ENCODE results near the gene PPEF1.

The PPEF1 gene

DNA sequence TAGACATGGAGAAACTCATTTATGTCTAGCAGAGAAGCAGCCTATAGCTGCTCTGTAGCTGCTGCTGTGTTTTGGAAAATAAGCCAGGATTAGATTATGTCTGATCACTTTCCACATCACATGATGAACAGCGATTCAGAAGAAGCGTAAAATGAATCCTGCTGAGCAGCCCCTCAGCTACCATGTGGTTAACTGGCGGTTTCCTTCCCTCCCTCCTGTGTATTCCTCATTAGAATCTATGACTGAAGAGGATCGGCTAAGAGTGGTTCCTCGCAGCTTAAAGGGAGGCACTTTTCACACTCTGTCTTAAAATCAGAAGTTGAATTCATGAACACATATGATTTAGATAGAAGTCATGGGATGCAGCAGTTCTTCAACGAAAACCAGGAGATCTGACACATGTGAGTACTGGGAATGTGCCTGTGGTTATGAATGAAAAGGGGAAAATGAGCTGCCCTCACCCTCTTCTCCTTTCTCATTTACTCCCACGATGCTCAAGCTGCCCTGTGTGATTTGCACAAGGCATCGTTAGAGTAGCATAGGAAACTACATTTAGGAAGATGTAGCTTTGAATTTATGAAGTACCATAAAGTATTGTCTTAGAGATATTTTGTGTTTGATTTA is at the start of gene PPEF1:
Gene PPEF1 (plus strand): TSS at position 220 of the 624 bp plus-strand sequence. CDS start 136 bp downstream, at position 356.
- TF ChIP-seq, protein P1, sequence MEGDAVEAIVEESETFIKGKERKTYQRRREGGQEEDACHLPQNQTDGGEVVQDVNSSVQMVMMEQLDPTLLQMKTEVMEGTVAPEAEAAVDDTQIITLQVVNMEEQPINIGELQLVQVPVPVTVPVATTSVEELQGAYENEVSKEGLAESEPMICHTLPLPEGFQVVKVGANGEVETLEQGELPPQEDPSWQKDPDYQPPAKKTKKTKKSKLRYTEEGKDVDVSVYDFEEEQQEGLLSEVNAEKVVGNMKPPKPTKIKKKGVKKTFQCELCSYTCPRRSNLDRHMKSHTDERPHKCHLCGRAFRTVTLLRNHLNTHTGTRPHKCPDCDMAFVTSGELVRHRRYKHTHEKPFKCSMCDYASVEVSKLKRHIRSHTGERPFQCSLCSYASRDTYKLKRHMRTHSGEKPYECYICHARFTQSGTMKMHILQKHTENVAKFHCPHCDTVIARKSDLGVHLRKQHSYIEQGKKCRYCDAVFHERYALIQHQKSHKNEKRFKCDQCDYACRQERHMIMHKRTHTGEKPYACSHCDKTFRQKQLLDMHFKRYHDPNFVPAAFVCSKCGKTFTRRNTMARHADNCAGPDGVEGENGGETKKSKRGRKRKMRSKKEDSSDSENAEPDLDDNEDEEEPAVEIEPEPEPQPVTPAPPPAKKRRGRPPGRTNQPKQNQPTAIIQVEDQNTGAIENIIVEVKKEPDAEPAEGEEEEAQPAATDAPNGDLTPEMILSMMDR (IDR thresholded peaks at IDR 0.05; ENCODE audit: insufficient read depth, missing control alignments): no peak
- DNase-seq (ENCODE audit: insufficient read length, low spot score): peak; percentile 35
- peak; percentile 98 for FAIRE-seq

DNA sequence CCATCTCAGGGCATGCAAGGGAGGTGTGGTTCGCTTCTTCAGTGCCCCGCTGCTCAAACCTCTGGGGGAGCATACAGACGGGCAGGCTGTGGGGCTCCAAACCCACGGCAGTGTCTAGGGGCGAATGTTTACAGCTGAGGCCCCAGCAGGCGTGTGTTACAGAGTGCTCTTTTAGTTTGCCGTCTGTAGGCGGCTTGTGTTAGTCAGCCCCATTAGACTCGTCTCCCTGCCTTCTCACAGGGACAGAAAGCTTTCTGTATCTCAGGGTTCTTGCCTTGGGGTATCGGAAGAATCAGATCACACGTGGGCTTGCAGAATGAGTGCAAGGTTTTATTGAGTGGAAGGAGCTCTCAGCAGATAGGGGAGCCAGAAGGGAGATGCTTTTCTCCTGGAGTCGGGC is 46.2 kb upstream of the PPEF1 start:
- TF ChIP-seq, protein P1 (IDR thresholded peaks at IDR 0.05; ENCODE audit: insufficient read depth, missing control alignments): no peak
- no peak for DNase-seq (ENCODE audit: insufficient read length, low spot score)
- no peak for FAIRE-seq

DNA sequence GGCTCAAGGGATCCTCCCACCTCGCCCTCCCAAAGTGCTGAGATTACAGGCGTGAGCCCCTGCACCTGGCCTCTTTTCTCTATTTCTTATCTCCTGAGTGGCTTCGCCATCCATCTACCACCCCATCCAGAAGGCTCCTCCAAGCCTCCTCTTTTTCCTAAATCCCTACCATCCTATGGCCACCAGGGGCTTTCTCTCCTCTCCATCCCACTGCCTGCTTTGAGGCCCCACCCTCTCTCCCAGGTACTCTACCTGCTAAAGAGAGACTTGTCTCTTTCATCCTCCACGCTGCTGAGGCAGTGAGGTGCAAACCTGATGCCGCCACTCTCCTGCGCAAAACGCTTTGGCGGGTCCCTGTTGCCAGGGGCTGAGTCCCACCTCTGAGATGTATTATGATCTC is 42.5 kb upstream of the PPEF1 start:
- DNase-seq (ENCODE audit: insufficient read length, low spot score): no peak
- TF ChIP-seq, protein P1 (IDR thresholded peaks at IDR 0.05; ENCODE audit: insufficient read depth, missing control alignments): no peak
- no peak for FAIRE-seq

DNA sequence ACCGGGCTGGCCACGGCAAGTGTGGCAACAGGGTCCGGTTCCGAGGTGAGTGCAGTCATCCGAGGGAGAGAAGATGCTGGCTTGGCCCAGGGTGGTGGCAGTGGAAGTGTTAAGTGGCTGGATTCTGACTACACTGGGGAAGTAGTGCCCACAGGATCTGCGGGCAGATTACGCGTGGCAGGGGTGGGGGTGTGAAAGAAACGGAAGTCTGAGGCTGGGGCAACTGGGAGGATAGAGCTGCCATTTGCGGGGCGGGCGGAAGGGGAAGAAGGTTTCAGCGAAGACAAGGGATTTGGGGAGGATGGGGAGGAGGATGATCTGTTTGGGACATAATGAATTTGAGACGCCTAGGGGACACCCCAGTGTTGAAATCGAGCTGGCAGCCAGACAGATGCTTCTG is 40.8 kb upstream of the PPEF1 start:
- FAIRE-seq (no peak), DNase-seq (ENCODE audit: insufficient read length, low spot score) (no peak)
- TF ChIP-seq, protein P1 (IDR thresholded peaks at IDR 0.05; ENCODE audit: insufficient read depth, missing control alignments): no peak

DNA sequence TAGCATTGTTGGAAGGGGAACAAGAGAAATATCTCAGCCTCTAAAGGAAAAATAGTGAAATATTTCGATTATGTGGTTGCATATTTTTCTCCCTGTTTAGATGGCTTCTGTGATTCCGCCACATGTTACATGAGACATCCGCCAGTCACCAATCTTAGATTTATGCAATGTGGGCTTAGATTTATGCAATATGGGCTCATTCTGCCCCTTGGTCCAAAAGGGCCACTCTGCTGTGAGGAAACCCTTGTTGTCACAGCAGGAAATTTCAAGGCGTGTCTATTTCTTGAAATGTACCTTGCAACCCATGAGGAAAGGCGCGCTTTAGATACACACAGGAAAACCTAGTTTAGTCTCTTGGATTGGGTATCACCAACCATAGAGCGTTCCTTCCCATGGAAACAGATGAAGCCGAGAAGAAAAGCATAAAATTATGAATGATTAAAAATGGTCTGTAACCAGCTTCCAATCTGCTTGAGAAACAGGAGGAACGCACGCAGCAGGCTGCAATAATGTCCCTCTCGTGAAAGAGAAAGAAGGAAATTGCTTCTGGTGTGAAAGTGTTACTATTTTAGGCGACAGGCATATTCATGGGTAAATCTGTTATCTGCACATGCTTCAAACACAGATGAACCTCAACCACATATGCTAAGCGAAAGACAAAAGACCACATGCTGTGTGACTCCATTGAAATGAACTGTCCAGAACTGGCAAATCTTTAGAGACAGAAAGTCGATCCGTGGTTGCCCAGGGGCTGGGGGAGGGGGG is 39.2 kb upstream of the PPEF1 start:
- FAIRE-seq: peak; percentile 67
- DNase-seq (ENCODE audit: insufficient read length, low spot score): no peak
- TF ChIP-seq, protein P1 (IDR thresholded peaks at IDR 0.05; ENCODE audit: insufficient read depth, missing control alignments): no peak

GRCh38 chrX:18672008-18672407 is 35.4 kb upstream of the PPEF1 start, which contains the start of gene RS1:
Gene RS1 (minus strand): TSS chrX:18672108. CDS start chrX:18672068, 40 bp downstream.
- DNase-seq (ENCODE audit: insufficient read length, low spot score) (peak; percentile 36), FAIRE-seq (peak; percentile 85)
- TF ChIP-seq, protein P1 (IDR thresholded peaks at IDR 0.05; ENCODE audit: insufficient read depth, missing control alignments): no peak

DNA sequence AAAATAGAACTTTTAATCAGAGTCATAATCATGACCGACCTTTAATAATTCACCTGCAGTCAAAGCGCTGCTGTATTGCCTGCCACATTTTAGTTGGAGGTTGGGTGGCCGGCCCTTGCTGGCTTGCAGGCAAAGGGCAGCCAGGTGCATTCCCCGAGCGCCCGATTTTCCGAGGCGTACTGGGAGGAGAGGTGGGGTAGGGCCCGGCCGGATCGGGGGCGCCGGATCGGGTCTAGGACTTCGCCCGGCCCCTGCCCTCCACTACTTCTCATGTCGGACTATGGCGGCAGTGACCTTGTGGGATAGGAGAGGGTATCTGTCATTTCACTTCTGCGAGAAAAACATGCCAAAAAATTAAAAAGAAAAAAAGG is 33.0 kb upstream of the PPEF1 start:
- DNase-seq (ENCODE audit: insufficient read length, low spot score) (no peak), FAIRE-seq (peak; percentile 70)
- TF ChIP-seq, protein P1 (IDR thresholded peaks at IDR 0.05; ENCODE audit: insufficient read depth, missing control alignments): no peak

All from D721Med (cell line).